Naive thymus-derived CD8-positive, alpha-beta T cell (primary cell): ENCODE measurements around the gene CACTIN. TPM values are rescaled to one million over a fixed set of nuclear protein-coding genes. Genes with fewer than 3 reads are reported as not detected.
"Not testable (repeated sequence)": the region's sequence is repeated elsewhere in the genome, so short reads cannot be mapped to it uniquely, and the experiment has no call there.

Experiments used
- ATAC-seq, 2 donors: fragments of 150-1000 bp; cut with Tn5 transposase in 1 of 2; sonication (Bioruptor Pico), chemical (Tn5 transposase) in 1 of 2; 1 replicate in 1 of 2; 2 replicates in 1 of 2; pipeline ENCODE4 v1.10.0; 2021; ENCODE audit warnings: mild to moderate bottlenecking in 2 of 2, moderate library complexity in 2 of 2
- POLR2A ChIA-PET: fragments of 350-600 bp; sonication (Branson Sonifier 250); formaldehyde crosslinking; loops from one replicate; lab custom pipeline; 2021; ENCODE audit warnings: antibody characterized with exemption; lab: Charles Lee
- DNase-seq, 10 donors: peaks; one replicate each; pipeline versions ENCODE4 v3.0.0 to v3.0.0-alpha.2; 2020 to 2022
- H3K27ac Mint-ChIP-seq, 10 donors: one replicate each; pipeline ENCODE4 v1.8.0; 2020 to 2022; ENCODE audit warnings: mild to moderate bottlenecking in 10 of 10, mixed read lengths in 10 of 10, moderate library complexity in 4 of 10, inconsistent platforms in 1 of 10
- H3K27me3 Mint-ChIP-seq, 5 donors: one replicate each; pipeline ENCODE4 v1.8.0; 2021 to 2022; ENCODE audit warnings: mixed read lengths in 5 of 5
- H3K36me3 Mint-ChIP-seq, 3 donors: one replicate each; pipeline ENCODE4 v1.8.0; 2020 to 2022; ENCODE audit warnings: mixed read lengths in 3 of 3, mild to moderate bottlenecking in 2 of 3, inconsistent platforms in 1 of 3
- H3K4me1 Mint-ChIP-seq, 4 donors: one replicate each; pipeline ENCODE4 v1.8.0; 2021 to 2022; ENCODE audit warnings: mixed read lengths in 4 of 4
- H3K4me3 Mint-ChIP-seq, 10 donors: one replicate each; pipeline ENCODE4 v1.8.0; 2020 to 2022; ENCODE audit warnings: mild to moderate bottlenecking in 10 of 10, mixed read lengths in 10 of 10, moderate library complexity in 6 of 10, inconsistent platforms in 1 of 10
- H3K9me3 Mint-ChIP-seq, 9 donors: one replicate each; pipeline ENCODE4 v1.8.0; 2020 to 2022; ENCODE audit warnings: mixed read lengths in 9 of 9, mild to moderate bottlenecking in 3 of 9, inconsistent platforms in 1 of 9, moderate library complexity in 1 of 9
- polyA plus RNA-seq, 3 donors: library from polyadenylated mRNA; unstranded; fragments of 300-500 nt; fragmentation: Illumina TruSeq; gene quantifications; one replicate each; pipeline ENCODE4 v1.2.3, GENCODE V29; 2021
- total RNA-seq, 8 experiments: library from RNA in 2 of 8; stranded (reverse) in 2 of 8; gene quantifications; one replicate each; pipeline ENCODE4 v1.2.3 and lab custom pipeline; 2021 to 2026

Gene CACTIN
- total and polyA plus RNA-seq, 5 experiments from 2014 or later, result 6.9 to 54.1 (median 20.4) TPM

DNA sequence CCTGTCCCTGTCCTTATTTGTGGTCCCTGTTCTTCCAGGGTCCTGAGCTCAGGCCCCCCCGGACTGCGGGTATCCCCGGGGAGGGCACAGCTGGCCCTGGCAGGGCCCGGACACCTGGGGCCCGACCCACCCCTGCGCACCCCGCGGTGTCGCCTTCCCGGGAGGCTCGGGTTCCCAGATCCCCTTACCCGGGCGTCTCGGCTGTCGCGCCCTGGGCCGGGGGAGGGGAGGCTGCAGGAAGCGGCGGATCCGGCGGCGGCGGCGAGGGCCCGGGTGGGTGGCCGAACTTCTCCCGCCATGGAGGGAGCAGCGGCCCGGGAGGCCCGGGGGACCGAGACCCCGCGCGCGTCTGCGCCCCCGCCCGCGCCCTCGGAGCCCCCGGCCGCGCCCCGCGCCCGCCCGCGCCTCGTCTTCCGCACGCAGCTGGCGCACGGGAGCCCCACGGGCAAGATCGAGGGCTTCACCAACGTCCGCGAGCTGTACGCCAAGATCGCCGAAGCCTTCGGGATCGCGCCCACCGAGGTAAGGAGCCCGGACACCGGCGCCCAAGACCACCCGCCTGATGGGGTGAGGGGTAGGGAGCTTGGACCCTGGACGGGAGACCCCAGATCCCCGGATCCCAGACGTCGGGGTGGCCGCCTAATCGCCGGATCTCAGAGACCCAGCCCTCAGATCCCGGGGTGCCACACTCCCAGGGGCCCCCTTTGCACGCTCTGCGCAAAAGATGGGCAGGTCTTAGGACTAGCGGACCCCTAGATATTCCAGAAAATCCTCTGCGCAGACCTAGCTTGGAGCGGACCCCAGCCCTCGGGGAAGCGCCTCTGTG, 41.1 kb downstream of the CACTIN start, which contains the start of gene GIPC3:
Gene GIPC3 (plus strand): TSS at position 178 of the 826 bp plus-strand sequence. CDS start 120 bp downstream, at position 298.
- Mint-ChIP-seq H3K27ac (peak within 1 kb of the TSS in 3 of 10 donors; percentile 15 to 48 (median 43)), H3K27me3 (no peaks in the 10 kb centered on the region), H3K9me3 (peaks cover 0 to 1% (median 0%) of the 10 kb centered on the region in 9 donors), H3K4me1 (peaks cover 0 to 3% (median 0%) of the 10 kb centered on the region in 4 donors), H3K36me3 (no peaks in the 10 kb centered on the region), H3K4me3 (peak within 1 kb of the TSS; percentile 56 to 79 (median 66))
- ATAC-seq (peak; percentile 40 to 70), DNase-seq (peak in 2 of 10 donors; percentile 19 to 32)
- POLR2A ChIA-PET, result interaction anchor here (0.6 to 3.5 kb wide), 14 partner anchors 9 to 304 kb away, joined by 3 to 39 read pairs (median 5); partner anchors contain the start of genes HMG20B and MFSD12

DNA sequence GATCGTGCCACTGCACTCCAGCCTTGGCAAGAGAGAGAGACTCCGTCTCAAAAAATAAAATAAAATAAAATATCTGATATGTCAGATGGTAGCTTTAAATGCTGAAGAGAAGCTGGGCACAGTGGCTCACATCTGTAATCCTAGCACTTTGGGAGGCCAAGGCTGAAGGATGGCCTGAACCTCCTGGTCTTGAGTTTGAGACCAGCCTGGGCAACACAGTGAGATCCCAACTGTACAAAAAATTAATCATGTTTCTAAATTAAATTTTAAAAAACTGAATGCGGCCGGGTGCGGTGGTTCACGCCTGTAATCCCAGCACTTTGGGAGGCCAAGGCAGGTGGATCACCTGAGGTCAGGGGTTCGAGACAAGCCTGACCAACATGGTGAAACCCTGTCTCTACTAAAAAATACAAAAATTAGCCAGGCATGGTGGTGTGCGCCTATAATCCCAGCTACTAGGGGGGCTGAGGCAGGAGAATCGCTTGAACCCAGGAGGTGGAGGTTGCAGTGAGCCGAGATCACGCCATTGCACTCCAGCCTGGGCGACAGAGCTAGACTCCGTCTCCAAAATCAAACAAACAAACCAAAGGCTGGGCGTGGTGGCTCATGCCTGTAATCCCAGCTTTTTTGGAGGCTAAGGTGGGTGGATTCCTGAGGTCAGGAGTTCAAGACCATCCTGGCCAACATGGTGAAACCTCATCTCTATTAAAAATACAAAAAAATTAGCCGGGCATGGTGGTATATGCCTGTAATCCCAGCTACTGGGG, 42.4 kb downstream of the CACTIN start:
- H3K9me3 Mint-ChIP-seq, H3K4me3 Mint-ChIP-seq, H3K27me3 Mint-ChIP-seq, H3K36me3 Mint-ChIP-seq, DNase-seq, ATAC-seq, H3K4me1 Mint-ChIP-seq: not testable (repeated sequence)
- POLR2A ChIA-PET, result interaction anchor here (1.0 to 3.5 kb wide), 7 partner anchors 20 to 41 kb away, joined by 5 to 39 read pairs (median 7); partner anchors contain the start of gene MFSD12
- peak overlapping the region in 2 of 10 donors; percentile 15 to 48 for H3K27ac Mint-ChIP-seq

DNA sequence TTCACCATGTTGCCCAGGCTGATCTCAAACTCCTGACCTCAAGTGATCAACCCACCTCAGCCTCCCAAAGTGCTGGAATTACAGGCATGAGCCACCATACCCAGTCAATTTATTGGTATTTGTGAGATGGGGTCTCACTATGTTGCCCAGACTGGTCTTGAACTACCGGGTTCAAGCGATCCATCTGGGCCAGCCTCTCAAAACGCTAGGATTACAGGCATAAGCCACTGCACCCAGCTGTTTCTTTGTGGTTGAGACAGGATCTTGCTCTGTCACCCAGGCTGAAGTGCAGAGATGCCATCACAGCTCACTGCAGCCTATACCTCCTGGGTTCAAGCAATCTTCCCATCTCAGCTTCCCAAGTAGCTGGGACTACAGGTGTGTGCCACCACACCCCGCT, 44.8 kb downstream of the CACTIN start:
- H3K27ac Mint-ChIP-seq, DNase-seq, H3K9me3 Mint-ChIP-seq, H3K4me1 Mint-ChIP-seq, H3K4me3 Mint-ChIP-seq, H3K27me3 Mint-ChIP-seq, H3K36me3 Mint-ChIP-seq, ATAC-seq: not testable (repeated sequence)
- POLR2A ChIA-PET, result interaction anchor here (1.2 kb wide), 1 partner anchor 40 kb away, joined by 4 read pairs; no protein-coding TSS in a partner anchor

DNA sequence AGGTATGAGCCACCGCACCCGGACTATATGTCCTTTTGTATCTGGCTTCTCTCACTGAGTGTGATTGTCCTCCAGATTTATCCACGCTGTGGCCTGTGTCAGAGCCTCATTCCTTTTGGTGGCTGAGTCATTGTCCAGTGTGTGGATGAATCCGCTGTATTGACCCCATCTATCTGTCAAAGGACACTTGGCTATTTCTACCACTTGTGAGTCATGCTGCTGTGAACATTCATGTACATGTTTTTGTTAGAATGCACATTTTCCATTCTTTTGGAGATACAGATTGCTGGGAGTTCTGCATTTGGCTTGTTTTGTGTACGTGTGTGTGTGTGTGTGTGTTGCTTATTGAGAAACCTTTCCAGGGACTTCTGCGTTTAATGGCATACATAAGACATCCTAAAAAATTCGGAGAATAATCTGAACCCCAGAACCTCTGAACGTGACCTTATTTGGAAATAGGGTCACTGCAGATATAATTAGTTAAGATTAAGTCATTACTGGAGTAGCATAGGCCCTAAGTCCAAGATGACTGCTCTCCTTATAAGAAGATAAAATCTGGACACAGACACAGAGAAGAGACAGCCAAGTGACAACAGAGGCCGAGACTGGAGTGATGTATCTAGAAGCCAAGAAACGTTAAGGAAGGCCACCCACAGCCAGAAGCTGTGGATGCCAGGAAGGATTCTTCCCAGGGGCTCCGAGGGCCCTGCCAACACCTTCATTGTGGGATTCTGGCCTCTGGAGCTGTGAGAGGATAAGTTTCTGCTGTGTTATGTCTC, 46.2 kb downstream of the CACTIN start:
- POLR2A ChIA-PET, result interaction anchor here (0.6 kb wide), 1 partner anchor 23 kb away, joined by 3 read pairs; the partner anchor contains the start of gene MFSD12
- Mint-ChIP-seq H3K9me3 (peaks cover 0 to 1% (median 0%) of the 10 kb centered on the region in 9 donors), H3K4me3 (no peak overlapping the region), H3K36me3 (peaks cover 0 to 1% (median under 1%) of the 10 kb centered on the region in 3 donors), H3K4me1 (peaks cover 0 to 2% (median under 1%) of the 10 kb centered on the region in 4 donors), H3K27me3 (no peaks in the 10 kb centered on the region), H3K27ac (peak overlapping the region in 2 of 10 donors; percentile 33 to 34)
- DNase-seq (no peak), ATAC-seq (no peak)

DNA sequence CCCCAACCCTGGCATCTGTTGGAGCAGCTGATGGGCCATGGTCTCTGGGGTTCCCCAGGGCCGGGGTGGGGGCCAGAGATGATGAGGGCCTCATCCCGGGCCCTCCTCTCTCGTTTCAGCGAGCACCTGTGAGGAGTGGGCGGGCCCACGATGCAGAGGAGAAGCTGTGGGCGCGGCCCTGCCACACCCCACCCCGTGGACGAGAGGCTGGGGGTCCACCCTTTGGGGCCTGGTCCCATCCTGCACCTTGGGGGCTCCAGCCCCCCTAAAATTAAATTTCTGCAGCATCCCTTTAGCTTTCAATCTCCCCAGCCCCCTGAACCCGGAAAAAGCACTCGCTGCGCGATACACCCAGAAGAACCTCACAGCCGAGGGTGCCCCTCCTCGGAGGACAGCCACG, 48.2 kb downstream of the CACTIN start:
- peaks cover 0 to 8% (median 5%) of the 10 kb centered on the region in 3 donors for H3K36me3 Mint-ChIP-seq
- no peaks in the 10 kb centered on the region for H3K27me3 Mint-ChIP-seq
- ATAC-seq, result no peak
- POLR2A ChIA-PET, result interaction anchor here (0.5 kb wide), 1 partner anchor 29 kb away, joined by 3 read pairs; no protein-coding TSS in a partner anchor
- no peak overlapping the region for H3K4me3 Mint-ChIP-seq
- DNase-seq, result no peak
- H3K9me3 Mint-ChIP-seq, result peaks cover 0 to 1% (median 0%) of the 10 kb centered on the region in 9 donors
- H3K4me1 Mint-ChIP-seq, result peaks cover 4 to 13% (median 6%) of the 10 kb centered on the region in 4 donors
- H3K27ac Mint-ChIP-seq, result no peak overlapping the region

DNA sequence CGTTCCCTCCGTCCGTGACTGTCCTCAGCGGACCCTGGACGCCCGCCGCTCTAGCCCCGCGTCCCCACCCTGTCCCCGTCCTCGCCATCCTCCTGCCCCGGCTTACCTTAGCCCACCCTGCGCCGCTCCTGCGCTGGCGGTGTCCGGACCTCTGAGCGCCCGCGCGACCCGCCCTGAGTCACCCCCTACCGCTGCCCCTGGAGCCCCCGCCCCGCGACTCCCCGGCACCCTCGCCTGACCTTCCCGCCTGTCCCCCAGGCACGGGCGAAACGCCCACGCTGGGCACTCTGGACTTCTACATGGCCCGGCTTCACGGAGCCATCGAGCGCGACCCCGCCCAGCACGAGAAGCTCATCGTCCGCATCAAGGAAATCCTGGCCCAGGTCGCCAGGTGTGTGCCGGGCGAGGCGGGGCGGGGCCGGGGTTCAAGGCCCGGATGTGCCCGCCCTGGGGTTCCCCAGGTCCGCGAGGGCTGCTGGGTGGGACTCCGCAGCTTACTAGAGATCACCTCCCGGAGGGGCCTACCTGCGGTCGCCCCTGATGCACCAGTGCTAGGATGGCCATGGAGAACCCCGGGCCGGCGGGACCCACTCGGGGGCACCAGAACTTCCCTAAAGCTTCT, 48.8 kb downstream of the CACTIN start:
- DNase-seq (no peak), ATAC-seq (no peak)
- Mint-ChIP-seq H3K27me3 (no peaks in the 10 kb centered on the region), H3K27ac (no peak overlapping the region), H3K4me1 (peaks cover 4 to 13% (median 7%) of the 10 kb centered on the region in 4 donors), H3K9me3 (peaks cover 0 to 1% (median 0%) of the 10 kb centered on the region in 9 donors), H3K36me3 (peaks cover 0 to 8% (median 5%) of the 10 kb centered on the region in 3 donors), H3K4me3 (no peak overlapping the region)
- POLR2A ChIA-PET, result no interaction called here

DNA sequence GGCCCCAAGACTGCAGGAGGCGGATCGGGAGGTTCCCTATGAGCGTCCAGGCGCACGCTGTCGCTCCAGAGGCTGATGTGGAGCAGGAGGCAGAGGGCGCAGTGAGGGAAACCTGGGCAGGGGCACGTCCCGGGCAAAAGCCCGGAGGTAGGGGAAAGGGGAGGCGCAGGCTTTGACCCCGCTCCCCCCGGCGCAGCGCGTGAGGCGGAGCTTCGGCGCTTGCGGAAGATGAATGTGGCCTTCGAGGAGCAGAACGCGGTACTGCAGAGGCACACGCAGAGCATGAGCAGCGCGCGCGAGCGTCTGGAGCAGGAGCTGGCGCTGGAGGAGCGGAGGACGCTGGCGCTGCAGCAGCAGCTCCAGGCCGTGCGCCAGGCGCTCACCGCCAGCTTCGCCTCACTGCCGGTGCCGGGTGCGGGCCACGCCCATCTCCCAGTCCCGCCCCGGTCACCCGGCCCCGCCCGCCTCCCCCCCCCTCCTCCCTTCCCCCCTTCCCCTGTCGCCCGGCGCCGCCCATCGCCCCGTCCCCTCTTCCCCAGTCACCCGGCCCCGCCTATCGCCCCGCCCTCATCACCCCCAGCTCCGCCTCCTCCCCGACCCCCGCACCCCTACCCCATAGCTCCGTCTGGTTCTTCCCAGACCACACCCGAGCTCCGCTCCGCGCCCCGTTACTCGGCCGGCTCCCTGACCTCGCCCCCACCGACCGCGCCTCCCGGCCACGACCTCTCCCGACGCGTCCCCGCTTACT, 49.7 kb downstream of the CACTIN start:
- Mint-ChIP-seq H3K9me3 (peaks cover 0 to 1% (median 0%) of the 10 kb centered on the region in 9 donors), H3K36me3 (peaks cover 0 to 8% (median 5%) of the 10 kb centered on the region in 3 donors), H3K4me1 (peaks cover 5 to 21% (median 13%) of the 10 kb centered on the region in 4 donors), H3K27ac (no peak overlapping the region), H3K4me3 (no peak overlapping the region), H3K27me3 (no peaks in the 10 kb centered on the region)
- ATAC-seq, result no peak
- DNase-seq, result no peak
- POLR2A ChIA-PET, result no interaction called here

DNA sequence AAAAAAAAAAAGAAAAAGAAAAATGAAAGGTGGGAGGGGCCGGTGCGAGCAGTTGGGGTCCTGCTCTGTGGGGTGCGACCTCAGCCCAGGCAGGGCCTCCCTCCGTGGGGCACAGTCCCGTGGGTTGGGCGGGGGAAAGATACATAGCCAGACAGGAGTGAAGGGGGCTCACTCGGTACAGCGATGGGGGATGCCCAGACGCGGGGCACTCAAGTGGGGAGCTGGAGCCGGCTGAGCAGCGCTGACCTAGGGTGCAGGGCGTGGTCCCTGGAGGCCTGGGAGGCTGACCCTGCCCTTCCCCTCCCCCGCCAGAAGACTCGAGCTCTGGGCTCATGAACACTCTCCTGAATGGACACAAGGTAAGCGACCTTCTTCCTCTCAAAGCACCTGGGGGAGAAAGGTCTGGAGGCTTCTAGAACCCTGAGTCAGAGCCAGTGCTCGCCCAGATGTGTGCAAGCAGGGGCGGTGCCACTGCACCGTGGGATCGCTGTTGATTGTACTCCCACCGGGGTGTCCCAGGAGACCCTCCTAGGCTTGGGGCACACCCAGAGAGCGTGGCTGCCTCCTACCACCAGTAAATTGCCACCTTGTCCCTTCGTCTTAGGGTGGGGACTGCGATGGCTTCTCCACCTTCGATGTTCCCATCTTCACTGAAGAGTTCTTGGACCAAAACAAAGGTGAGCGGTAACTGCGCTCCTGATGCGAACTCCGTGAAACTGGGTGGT, 50.5 kb downstream of the CACTIN start:
- Mint-ChIP-seq H3K9me3 (peaks cover 0 to 1% (median 0%) of the 10 kb centered on the region in 9 donors), H3K4me1 (peaks cover 8 to 27% (median 18%) of the 10 kb centered on the region in 4 donors), H3K4me3 (no peak overlapping the region), H3K36me3 (peaks cover 0 to 8% (median 5%) of the 10 kb centered on the region in 3 donors), H3K27me3 (no peaks in the 10 kb centered on the region), H3K27ac (no peak overlapping the region)
- DNase-seq (no peak), ATAC-seq (no peak)
- POLR2A ChIA-PET, result interaction anchor here (0.8 kb wide), 1 partner anchor 9 kb away, joined by 3 read pairs; the partner anchor contains the start of gene GIPC3

DNA sequence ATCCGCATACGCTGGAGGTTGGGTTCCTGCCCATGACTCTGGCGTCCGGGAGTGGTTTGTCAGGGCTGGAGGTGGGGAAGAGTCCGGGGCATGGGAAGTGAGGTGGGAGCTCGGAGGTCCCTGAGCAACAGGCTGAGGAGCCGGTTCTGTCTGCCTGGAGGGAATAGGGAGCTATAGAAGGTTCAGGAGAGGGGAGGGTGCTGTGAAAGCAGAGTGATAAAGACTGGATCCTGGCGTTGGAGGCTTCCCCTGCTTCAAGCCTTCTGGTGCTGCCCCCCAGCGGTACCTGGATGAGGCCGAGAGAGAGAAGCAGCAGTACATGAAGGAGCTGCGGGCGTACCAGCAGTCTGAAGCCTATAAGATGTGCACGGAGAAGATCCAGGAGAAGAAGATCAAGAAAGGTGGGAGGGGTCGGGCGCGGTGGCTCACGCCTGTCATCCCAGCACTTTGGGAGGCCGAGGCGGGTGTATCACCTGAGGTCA, 51.3 kb downstream of the CACTIN start:
- Mint-ChIP-seq H3K4me1 (peaks cover 8 to 27% (median 18%) of the 10 kb centered on the region in 4 donors), H3K9me3 (no peaks in the 10 kb centered on the region), H3K36me3 (peaks cover 0 to 8% (median 5%) of the 10 kb centered on the region in 3 donors), H3K27me3 (no peaks in the 10 kb centered on the region), H3K4me3 (peak overlapping the region in 9 of 10 donors; percentile 7 to 81 (median 42)), H3K27ac (peak overlapping the region in 3 of 10 donors; percentile 35 to 74 (median 67))
- peak in 1 of 10 donors; percentile 22 for DNase-seq
- POLR2A ChIA-PET, result interaction anchor here (0.6 to 5.9 kb wide), 2 partner anchors 19 to 1277 kb away, joined by 4 to 44 read pairs; partner anchors contain the start of gene MFSD12
- ATAC-seq, result no peak
